ENCODE data around the gene TNNT1. TPM values are rescaled to one million over a fixed set of nuclear protein-coding genes. Genes with fewer than 3 reads are reported as not detected.
A peak's percentile ranks its signal among the peaks of the same experiment; 100 is the strongest.

The TNNT1 gene
- total RNA-seq, 1 experiment from 2014 or later = 188 TPM

GRCh38 chr19:55109527-55110291, 39.3 kb downstream of the TNNT1 start:
- H3K9ac ChIP-seq (ENCODE audit: low read length) = no peak overlapping the region
- intact Hi-C loops (cut with micrococcal nuclease) = no loop called here
- H3K36me3 ChIP-seq (ENCODE audit: control insufficient read depth in 1 of 2, insufficient read depth in 2 of 2, low read length in 2 of 2) = peaks cover 4 to 5% of the 10 kb centered on the region in 2 experiments; a peak in 1 of 4 replicates
- no TSS peak for BruUV-seq (replicated peaks)
- no peaks in the 10 kb centered on the region for H3K27me3 ChIP-seq (ENCODE audit: insufficient read depth, low read length)
- RAD21 ChIA-PET (ENCODE audit: low non-redundant PET in 1 of 2, low total read pairs in 2 of 2, uncharacterized antibody in 2 of 2, unreplicated experiment in 2 of 2) = no interaction called here
- TF ChIP-seq SIN3A (IDR thresholded peaks at IDR 0.05; ENCODE audit: low read depth) = no peak
- TF ChIP-seq CBX3 (IDR thresholded peaks at IDR 0.05; ENCODE audit: low read depth) = no peak
- no peak for TF ChIP-seq ATF3 (IDR thresholded peaks at IDR 0.05)
- no peak for TF ChIP-seq TCF7L2 (IDR thresholded peaks at IDR 0.05; ENCODE audit: borderline replicate concordance, extremely low read depth, insufficient read depth, insufficient read length)
- TF ChIP-seq, protein P1, sequence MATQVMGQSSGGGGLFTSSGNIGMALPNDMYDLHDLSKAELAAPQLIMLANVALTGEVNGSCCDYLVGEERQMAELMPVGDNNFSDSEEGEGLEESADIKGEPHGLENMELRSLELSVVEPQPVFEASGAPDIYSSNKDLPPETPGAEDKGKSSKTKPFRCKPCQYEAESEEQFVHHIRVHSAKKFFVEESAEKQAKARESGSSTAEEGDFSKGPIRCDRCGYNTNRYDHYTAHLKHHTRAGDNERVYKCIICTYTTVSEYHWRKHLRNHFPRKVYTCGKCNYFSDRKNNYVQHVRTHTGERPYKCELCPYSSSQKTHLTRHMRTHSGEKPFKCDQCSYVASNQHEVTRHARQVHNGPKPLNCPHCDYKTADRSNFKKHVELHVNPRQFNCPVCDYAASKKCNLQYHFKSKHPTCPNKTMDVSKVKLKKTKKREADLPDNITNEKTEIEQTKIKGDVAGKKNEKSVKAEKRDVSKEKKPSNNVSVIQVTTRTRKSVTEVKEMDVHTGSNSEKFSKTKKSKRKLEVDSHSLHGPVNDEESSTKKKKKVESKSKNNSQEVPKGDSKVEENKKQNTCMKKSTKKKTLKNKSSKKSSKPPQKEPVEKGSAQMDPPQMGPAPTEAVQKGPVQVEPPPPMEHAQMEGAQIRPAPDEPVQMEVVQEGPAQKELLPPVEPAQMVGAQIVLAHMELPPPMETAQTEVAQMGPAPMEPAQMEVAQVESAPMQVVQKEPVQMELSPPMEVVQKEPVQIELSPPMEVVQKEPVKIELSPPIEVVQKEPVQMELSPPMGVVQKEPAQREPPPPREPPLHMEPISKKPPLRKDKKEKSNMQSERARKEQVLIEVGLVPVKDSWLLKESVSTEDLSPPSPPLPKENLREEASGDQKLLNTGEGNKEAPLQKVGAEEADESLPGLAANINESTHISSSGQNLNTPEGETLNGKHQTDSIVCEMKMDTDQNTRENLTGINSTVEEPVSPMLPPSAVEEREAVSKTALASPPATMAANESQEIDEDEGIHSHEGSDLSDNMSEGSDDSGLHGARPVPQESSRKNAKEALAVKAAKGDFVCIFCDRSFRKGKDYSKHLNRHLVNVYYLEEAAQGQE (IDR thresholded peaks at IDR 0.05; ENCODE audit: low read depth) = no peak
- no peak for TF ChIP-seq EGR1 (IDR thresholded peaks at IDR 0.05; ENCODE audit: low read depth)
- no peak for TF ChIP-seq ZBTB33 (IDR thresholded peaks at IDR 0.05; ENCODE audit: extremely low read depth, insufficient replicate concordance, low read length)
- TF ChIP-seq, protein P2, sequence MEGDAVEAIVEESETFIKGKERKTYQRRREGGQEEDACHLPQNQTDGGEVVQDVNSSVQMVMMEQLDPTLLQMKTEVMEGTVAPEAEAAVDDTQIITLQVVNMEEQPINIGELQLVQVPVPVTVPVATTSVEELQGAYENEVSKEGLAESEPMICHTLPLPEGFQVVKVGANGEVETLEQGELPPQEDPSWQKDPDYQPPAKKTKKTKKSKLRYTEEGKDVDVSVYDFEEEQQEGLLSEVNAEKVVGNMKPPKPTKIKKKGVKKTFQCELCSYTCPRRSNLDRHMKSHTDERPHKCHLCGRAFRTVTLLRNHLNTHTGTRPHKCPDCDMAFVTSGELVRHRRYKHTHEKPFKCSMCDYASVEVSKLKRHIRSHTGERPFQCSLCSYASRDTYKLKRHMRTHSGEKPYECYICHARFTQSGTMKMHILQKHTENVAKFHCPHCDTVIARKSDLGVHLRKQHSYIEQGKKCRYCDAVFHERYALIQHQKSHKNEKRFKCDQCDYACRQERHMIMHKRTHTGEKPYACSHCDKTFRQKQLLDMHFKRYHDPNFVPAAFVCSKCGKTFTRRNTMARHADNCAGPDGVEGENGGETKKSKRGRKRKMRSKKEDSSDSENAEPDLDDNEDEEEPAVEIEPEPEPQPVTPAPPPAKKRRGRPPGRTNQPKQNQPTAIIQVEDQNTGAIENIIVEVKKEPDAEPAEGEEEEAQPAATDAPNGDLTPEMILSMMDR (IDR thresholded peaks at IDR 0.05 in 2 of 3, conservative IDR thresholded peaks at IDR 0.05 in 1 of 3; ENCODE audit: borderline replicate concordance in 1 of 3, insufficient read depth in 1 of 3, low read depth in 2 of 3, low read length in 2 of 3) = no peak
- no peak for TF ChIP-seq EZH2phosphoT487 (IDR thresholded peaks at IDR 0.05; ENCODE audit: borderline replicate concordance)
- TF ChIP-seq, protein P3, sequence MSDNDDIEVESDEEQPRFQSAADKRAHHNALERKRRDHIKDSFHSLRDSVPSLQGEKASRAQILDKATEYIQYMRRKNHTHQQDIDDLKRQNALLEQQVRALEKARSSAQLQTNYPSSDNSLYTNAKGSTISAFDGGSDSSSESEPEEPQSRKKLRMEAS (IDR thresholded peaks at IDR 0.05) = no peak
- no peak for TF ChIP-seq SRF (IDR thresholded peaks at IDR 0.05; ENCODE audit: low read depth)
- TF ChIP-seq ELF1 (IDR thresholded peaks at IDR 0.05; ENCODE audit: borderline replicate concordance, low read depth) = no peak
- TF ChIP-seq YY1 (IDR thresholded peaks at IDR 0.05; ENCODE audit: extremely low read depth, insufficient replicate concordance, low read depth, low read length) = no peak
- no peak for TF ChIP-seq POLR2A (IDR thresholded peaks at IDR 0.05; ENCODE audit: borderline replicate concordance, extremely low read depth, insufficient read depth, insufficient read length)
- TF ChIP-seq FOSL1 (IDR thresholded peaks at IDR 0.05; ENCODE audit: low read depth) = no peak
- TF ChIP-seq ZFX (IDR thresholded peaks at IDR 0.05) = no peak
- TF ChIP-seq CEBPB (IDR thresholded peaks at IDR 0.05; ENCODE audit: low read depth) = no peak
- ATAC-seq (peak; percentile 33; the same call in 1 of the 2 replicates), DNase-seq (ENCODE audit: low read depth, low spot score) (no peak)
- no peak overlapping the region for H2AFZ ChIP-seq (ENCODE audit: low read depth, low read length, poor library complexity, severe bottlenecking)
- H3K4me1 ChIP-seq (ENCODE audit: control insufficient read depth in 1 of 2, insufficient read depth in 2 of 2, low read length in 2 of 2) = peaks cover 0 to 3% of the 10 kb centered on the region in 2 experiments; a peak in 1 of 4 replicates
- H4K20me1 ChIP-seq (ENCODE audit: insufficient read depth) = peaks cover 3% of the 10 kb centered on the region; the same call in 1 of the 2 replicates
- no peaks in the 10 kb centered on the region for H3K9me2 ChIP-seq (ENCODE audit: insufficient read depth)
- H3K9me3 ChIP-seq (ENCODE audit: control insufficient read depth in 1 of 2, insufficient read depth in 1 of 2, low read depth in 1 of 2, low read length in 2 of 2) = no peaks in the 10 kb centered on the region
- H3K4me2 ChIP-seq (ENCODE audit: low read length) = no peak overlapping the region
- H3K4me3 ChIP-seq (replicated peaks in 1 of 2; ENCODE audit: low read depth in 1 of 2, low read length in 2 of 2) = no peak overlapping the region
- POLR2A ChIA-PET = no interaction called here
- no peak overlapping the region for H3K27ac ChIP-seq (ENCODE audit: low read depth, low read length)
- peaks cover 38% of the 10 kb centered on the region for H3K79me2 ChIP-seq (ENCODE audit: insufficient read depth, low read length)
- CTCF ChIA-PET = no interaction called here
